ENCODE results near the gene CALML6. TPM values are rescaled to one million over a fixed set of nuclear protein-coding genes. Genes with fewer than 3 reads are reported as not detected.

The CALML6 gene
- total and polyA plus RNA-seq, 2 of the 4 experiments (the other 2 are of a cell fraction): 0.91 TPM; not detected in 1

DNA sequence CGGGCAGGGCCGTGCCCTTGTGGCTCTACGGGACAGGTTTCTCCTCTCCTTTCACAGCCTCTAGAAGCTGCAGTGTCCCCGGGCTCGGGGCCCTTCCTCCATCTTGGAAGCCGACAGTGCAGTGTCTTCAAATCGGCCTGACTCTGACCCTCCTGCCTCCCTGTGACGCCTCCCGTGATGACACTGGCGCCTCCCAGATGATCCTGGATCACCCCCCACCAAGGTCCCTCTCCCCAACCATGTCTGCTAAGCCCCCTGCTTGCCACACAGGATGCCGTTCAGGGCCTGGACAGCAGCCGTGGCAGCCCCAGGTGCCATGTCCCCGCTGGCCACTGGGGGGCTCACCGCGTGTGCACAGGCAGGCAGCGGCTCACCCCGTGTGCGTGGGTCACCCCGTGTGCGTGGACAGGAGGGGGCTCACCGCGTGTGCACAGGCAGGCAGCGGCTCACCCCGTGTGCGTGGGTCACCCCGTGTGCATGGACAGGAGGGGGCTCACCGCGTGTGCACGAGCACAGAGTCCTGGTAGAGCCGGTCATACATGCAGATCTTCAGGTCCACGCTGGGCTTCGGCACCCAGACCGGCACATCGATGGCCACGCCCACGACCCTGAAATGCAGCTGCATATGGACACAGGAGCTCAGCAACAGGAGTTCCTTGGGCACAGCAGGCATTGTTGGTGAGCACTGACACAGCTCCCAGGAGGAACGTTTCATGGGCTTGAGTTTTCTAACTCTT is 28.9 kb downstream of the CALML6 start:
- Histone ChIP-seq H3K9ac (ENCODE audit: low read depth, low read length) (no peak overlapping the region), H4K20me1 (ENCODE audit: insufficient read depth, low read length) (no peaks in the 10 kb centered on the region), H3K9me1 (ENCODE audit: insufficient read depth, low read length) (0 out of 2 replicates have a peak, but pooled peaks cover 3% of the 10 kb centered on the region), H4K8ac (ENCODE audit: low read depth in 2 of 2, low read length in 2 of 2) (no peak overlapping the region), H2AK5ac (ENCODE audit: low read depth, low read length) (no peak overlapping the region), H4K5ac (ENCODE audit: low read depth, low read length) (no peak overlapping the region), H3K4me2 (ENCODE audit: low read depth, low read length) (peak overlapping the region; percentile 85), H3K4ac (ENCODE audit: low read depth, low read length) (no peak overlapping the region), H3K9me3 (ENCODE audit: control insufficient read depth, insufficient read depth, low read length) (no peaks in the 10 kb centered on the region), H3K23ac (ENCODE audit: low read depth, low read length) (no peak overlapping the region), H2BK120ac (ENCODE audit: low read depth, low read length) (no peak overlapping the region), H2BK20ac (ENCODE audit: low read depth, low read length) (no peak overlapping the region), H3K27ac (ENCODE audit: insufficient read depth, low read length) (no peak overlapping the region), H3K27me3 (ENCODE audit: control insufficient read depth, insufficient read depth, low read length) (peaks cover 34% of the 10 kb centered on the region), H2AK9ac (replicated peaks; ENCODE audit: low read depth, low read length, poor library complexity) (peak overlapping the region; percentile 65), H2BK15ac (ENCODE audit: low read depth, low read length) (no peak overlapping the region), H3K4me1 (ENCODE audit: control insufficient read depth, insufficient read depth, low read length) (no peaks in the 10 kb centered on the region), H4K91ac (ENCODE audit: insufficient read depth, low read depth, low read length) (no peak overlapping the region), H3K4me3 (ENCODE audit: insufficient read depth, low read depth, low read length) (no peak overlapping the region), H3K36me3 (ENCODE audit: control insufficient read depth, insufficient read depth, low read length) (no peaks in the 10 kb centered on the region), H2AFZ (replicated peaks; ENCODE audit: low read length, poor library complexity) (peak overlapping the region; percentile 84), H3K56ac (ENCODE audit: extremely low read depth, insufficient read depth, low read length) (no peak overlapping the region), H3K79me1 (ENCODE audit: low read depth in 1 of 2, low read length in 2 of 2) (no peaks in the 10 kb centered on the region), H3K14ac (replicated peaks; ENCODE audit: low read depth, low read length) (no peak overlapping the region), H2BK5ac (ENCODE audit: low read depth, low read length, poor library complexity, severe bottlenecking) (no peak overlapping the region), H3K18ac (ENCODE audit: low read depth, low read length) (no peak overlapping the region)
- in situ Hi-C loops (cut with MboI; ENCODE audit: low sequenced_read_pairs): no loop called here
- CTCF ChIA-PET: interaction anchor here (2.7 kb wide), 1 partner anchor 101 kb away, joined by 10 read pairs; no protein-coding TSS in a partner anchor
- TF ChIP-seq, protein P1, sequence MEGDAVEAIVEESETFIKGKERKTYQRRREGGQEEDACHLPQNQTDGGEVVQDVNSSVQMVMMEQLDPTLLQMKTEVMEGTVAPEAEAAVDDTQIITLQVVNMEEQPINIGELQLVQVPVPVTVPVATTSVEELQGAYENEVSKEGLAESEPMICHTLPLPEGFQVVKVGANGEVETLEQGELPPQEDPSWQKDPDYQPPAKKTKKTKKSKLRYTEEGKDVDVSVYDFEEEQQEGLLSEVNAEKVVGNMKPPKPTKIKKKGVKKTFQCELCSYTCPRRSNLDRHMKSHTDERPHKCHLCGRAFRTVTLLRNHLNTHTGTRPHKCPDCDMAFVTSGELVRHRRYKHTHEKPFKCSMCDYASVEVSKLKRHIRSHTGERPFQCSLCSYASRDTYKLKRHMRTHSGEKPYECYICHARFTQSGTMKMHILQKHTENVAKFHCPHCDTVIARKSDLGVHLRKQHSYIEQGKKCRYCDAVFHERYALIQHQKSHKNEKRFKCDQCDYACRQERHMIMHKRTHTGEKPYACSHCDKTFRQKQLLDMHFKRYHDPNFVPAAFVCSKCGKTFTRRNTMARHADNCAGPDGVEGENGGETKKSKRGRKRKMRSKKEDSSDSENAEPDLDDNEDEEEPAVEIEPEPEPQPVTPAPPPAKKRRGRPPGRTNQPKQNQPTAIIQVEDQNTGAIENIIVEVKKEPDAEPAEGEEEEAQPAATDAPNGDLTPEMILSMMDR (conservative IDR thresholded peaks at IDR 0.05; ENCODE audit: low read depth, low read length): peak; percentile 62
- TF ChIP-seq SMC3 (IDR thresholded peaks at IDR 0.05; ENCODE audit: low read depth, low read length): peak; percentile 62
- peak; percentile 56 for TF ChIP-seq RAD21 (IDR thresholded peaks at IDR 0.05; ENCODE audit: low read length)
- no peak for TF ChIP-seq RCOR1 (IDR thresholded peaks at IDR 0.05; ENCODE audit: insufficient replicate concordance, low read length)
- no peak for TF ChIP-seq RFX5 (IDR thresholded peaks at IDR 0.05; ENCODE audit: low read depth, low read length)
- TF ChIP-seq MAZ (IDR thresholded peaks at IDR 0.05; ENCODE audit: borderline replicate concordance, low read depth, low read length): peak; percentile 33; the same call in 1 of the 2 replicates
- 36% methylated on average over 18 of the region's 37 CpGs; no CpG with 5 or more reads in 1 of the 2 experiments for WGBS, 2 experiments (ENCODE audit: extremely low coverage in 2 of 2, insufficient read length in 1 of 2)
- dilution Hi-C loops (cut with HindIII; ENCODE audit: low sequenced_read_pairs, unreplicated experiment): no loop called here
- no TSS peak for BruUV-seq (replicated peaks)
- intact Hi-C loops (cut with micrococcal nuclease): loop anchor here (1.0 to 5.0 kb wide), 2 partner anchors 101 to 228 kb away; no protein-coding TSS in a partner anchor
- POLR2A ChIA-PET (ENCODE audit: unreplicated experiment): no interaction called here
- DNase-seq (no peak), ATAC-seq (ENCODE audit: low read depth) (peak; percentile 99)

All from IMR-90 (cell line).